Caco-2 (cell line): ENCODE measurements around the gene CDH13. TPM values are rescaled to one million over a fixed set of nuclear protein-coding genes. Genes with fewer than 3 reads are reported as not detected.

ENCODE experiments used
- BruUV-seq: library from RNA; stranded (reverse); fragments of 400-500 nt; replicated peaks from 2 replicates; lab custom pipeline; 2021; lab: Mats Ljungman, UMichigan
- CTCF ChIA-PET: fragments of 300-600 bp; sonication (Branson Sonifier 250); formaldehyde crosslinking; loops from one replicate; lab custom pipeline; 2022; ENCODE audit warnings: antibody characterized with exemption; lab: Charles Lee
- POLR2A ChIA-PET: fragments of 300-600 bp; sonication (Branson Sonifier 250); formaldehyde crosslinking; loops from one replicate; lab custom pipeline; 2022; ENCODE audit warnings: antibody characterized with exemption; lab: Charles Lee
- DNase-seq, 2 experiments: peaks; one replicate each; pipeline versions ENCODE4 v3.0.0 to v3.0.0-alpha.2; 2020 to 2022
- H3K27me3 ChIP-seq: replicated peaks from 2 replicates; pipeline ENCODE4 v1.6.0; 2011; ENCODE audit warnings: low read length; ENCODE audit not compliant: control insufficient read depth, insufficient read depth
- H3K36me3 ChIP-seq: 2 replicates; pipeline ENCODE4 v1.5.1; 2011; ENCODE audit warnings: low read length; ENCODE audit not compliant: control insufficient read depth, insufficient read depth
- H3K4me1 ChIP-seq: fragments of 250-450 bp; sonication (Bioruptor Pico); 2 replicates; pipeline ENCODE4 v1.5.1; 2020; ENCODE audit warnings: mild to moderate bottlenecking
- H3K4me3 ChIP-seq: 2 replicates; pipeline ENCODE4 v1.5.1; 2011; ENCODE audit warnings: low read depth, mild to moderate bottlenecking, control low read depth, low read length
- H3K9me3 ChIP-seq: fragments of 250-450 bp; sonication (Bioruptor Pico); 2 replicates; pipeline ENCODE4 v1.5.1; 2020; ENCODE audit warnings: mild to moderate bottlenecking, moderate library complexity
- H3K27ac Mint-ChIP-seq: one replicate; pipeline ENCODE4 v1.8.0; 2022; ENCODE audit warnings: mixed read lengths; ENCODE audit not compliant: unreplicated experiment
- H3K27me3 Mint-ChIP-seq: one replicate; pipeline ENCODE4 v1.8.0; 2022; ENCODE audit warnings: mixed read lengths; ENCODE audit not compliant: insufficient read depth, unreplicated experiment
- H3K36me3 Mint-ChIP-seq: one replicate; pipeline ENCODE4 v1.8.0; 2022; ENCODE audit warnings: mild to moderate bottlenecking, mixed read lengths; ENCODE audit not compliant: insufficient read depth, unreplicated experiment
- H3K4me1 Mint-ChIP-seq: one replicate; pipeline ENCODE4 v1.8.0; 2022; ENCODE audit warnings: low read depth, mixed read lengths; ENCODE audit not compliant: unreplicated experiment
- H3K4me3 Mint-ChIP-seq: one replicate; pipeline ENCODE4 v1.8.0; 2022; ENCODE audit warnings: mild to moderate bottlenecking, moderate library complexity, mixed read lengths; ENCODE audit not compliant: unreplicated experiment
- H3K9me3 Mint-ChIP-seq: one replicate; pipeline ENCODE4 v1.8.0; 2022; ENCODE audit warnings: mixed read lengths; ENCODE audit not compliant: unreplicated experiment
- intact Hi-C: fragments of 100-400 bp; cut with micrococcal nuclease; formaldehyde crosslinking; loops from one replicate; pipeline ENCODE4 v1.10.0; 2022; ENCODE audit not compliant: unreplicated experiment
- total RNA-seq: library from RNA; stranded (reverse); gene quantifications from 2 replicates; pipeline ENCODE4 v1.2.3, GENCODE V29; 2022
- TF ChIP-seq, protein P1 (sequence below), 2 experiments: fragments of 200-600 bp in 1 of 2; IDR thresholded peaks; 1 replicate in 1 of 2; 2 replicates in 1 of 2; pipeline versions ENCODE4 v1.5.1 to v1.8.0; 2011 to 2022; ENCODE audit warnings: antibody characterized with exemption in 1 of 2, control low read depth in 1 of 2, inconsistent platforms in 1 of 2, low read depth in 1 of 2, low read length in 1 of 2, mild to moderate bottlenecking in 1 of 2, moderate library complexity in 1 of 2; ENCODE audit not compliant: insufficient read depth in 1 of 2, severe bottlenecking in 1 of 2, unreplicated experiment in 1 of 2

CDH13 gene
- total RNA-seq, 1 experiment from 2014 or later, result 2.2 TPM

DNA sequence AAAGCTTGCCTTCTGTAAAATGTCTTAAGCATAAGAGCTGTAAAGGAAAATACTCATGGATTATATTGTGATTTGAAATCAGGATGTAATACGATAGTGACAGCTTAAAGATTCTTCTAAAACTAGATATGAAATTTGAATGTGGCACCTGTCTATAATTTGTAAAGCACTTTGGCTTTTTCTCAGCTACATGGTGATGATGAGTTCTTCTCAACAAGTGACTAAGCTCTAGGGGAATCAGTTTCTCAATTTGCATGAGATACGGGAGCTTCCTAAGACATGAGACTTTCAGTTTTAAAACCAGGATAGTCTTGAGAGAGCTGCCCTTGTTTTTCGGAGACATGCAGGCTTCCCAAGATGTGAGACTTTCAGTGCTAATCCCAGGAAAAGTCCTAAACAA, 439.2 kb downstream of the CDH13 start:
- CTCF ChIA-PET, result no interaction called here
- Mint-ChIP-seq H3K27ac (no peak overlapping the region), H3K36me3 (no peaks in the 10 kb centered on the region), H3K4me3 (no peak overlapping the region), H3K4me1 (no peaks in the 10 kb centered on the region), H3K27me3 (peaks cover 5% of the 10 kb centered on the region), H3K9me3 (no peaks in the 10 kb centered on the region)
- Histone ChIP-seq H3K4me1 (no peaks in the 10 kb centered on the region), H3K9me3 (no peaks in the 10 kb centered on the region; the same call in 1 of the 2 replicates), H3K27me3 (no peaks in the 10 kb centered on the region), H3K4me3 (no peak overlapping the region), H3K36me3 (no peaks in the 10 kb centered on the region)
- POLR2A ChIA-PET, result no interaction called here
- intact Hi-C loops, result loop anchor here (5.0 kb wide), 1 partner anchor 309 kb away; no protein-coding TSS in a partner anchor
- TF ChIP-seq, protein P1, sequence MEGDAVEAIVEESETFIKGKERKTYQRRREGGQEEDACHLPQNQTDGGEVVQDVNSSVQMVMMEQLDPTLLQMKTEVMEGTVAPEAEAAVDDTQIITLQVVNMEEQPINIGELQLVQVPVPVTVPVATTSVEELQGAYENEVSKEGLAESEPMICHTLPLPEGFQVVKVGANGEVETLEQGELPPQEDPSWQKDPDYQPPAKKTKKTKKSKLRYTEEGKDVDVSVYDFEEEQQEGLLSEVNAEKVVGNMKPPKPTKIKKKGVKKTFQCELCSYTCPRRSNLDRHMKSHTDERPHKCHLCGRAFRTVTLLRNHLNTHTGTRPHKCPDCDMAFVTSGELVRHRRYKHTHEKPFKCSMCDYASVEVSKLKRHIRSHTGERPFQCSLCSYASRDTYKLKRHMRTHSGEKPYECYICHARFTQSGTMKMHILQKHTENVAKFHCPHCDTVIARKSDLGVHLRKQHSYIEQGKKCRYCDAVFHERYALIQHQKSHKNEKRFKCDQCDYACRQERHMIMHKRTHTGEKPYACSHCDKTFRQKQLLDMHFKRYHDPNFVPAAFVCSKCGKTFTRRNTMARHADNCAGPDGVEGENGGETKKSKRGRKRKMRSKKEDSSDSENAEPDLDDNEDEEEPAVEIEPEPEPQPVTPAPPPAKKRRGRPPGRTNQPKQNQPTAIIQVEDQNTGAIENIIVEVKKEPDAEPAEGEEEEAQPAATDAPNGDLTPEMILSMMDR (IDR thresholded peaks at IDR 0.05; ENCODE audit: insufficient read depth in 1 of 2, low read depth in 1 of 2, low read length in 1 of 2, severe bottlenecking in 1 of 2, unreplicated experiment in 1 of 2), result no peak
- no peak for DNase-seq
- no TSS peak for BruUV-seq

DNA sequence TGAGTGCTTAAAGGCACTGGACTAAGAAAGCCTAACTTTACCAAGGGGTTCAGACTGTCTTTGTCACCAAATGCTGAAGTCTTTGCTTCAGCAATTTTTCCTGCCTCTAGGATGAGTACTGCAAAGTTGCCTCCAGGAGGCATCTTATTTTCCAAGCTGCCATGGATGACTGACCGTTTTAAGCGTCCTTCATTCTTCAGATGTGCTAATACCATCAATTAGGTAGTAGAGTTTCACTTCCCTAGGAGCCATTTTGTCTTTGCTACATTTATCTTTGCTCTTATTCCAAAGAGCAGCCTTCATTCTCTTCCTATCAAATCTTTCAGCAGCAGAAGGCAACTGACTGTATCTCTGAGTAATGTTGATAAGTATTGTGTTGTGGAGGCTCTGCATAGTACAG, 440.1 kb downstream of the CDH13 start:
- no peaks in the 10 kb centered on the region for H3K4me1 ChIP-seq
- CTCF ChIA-PET, result no interaction called here
- no peaks in the 10 kb centered on the region for H3K36me3 ChIP-seq
- H3K9me3 ChIP-seq, result no peaks in the 10 kb centered on the region; the same call in 1 of the 2 replicates
- Mint-ChIP-seq H3K4me3 (no peak overlapping the region), H3K36me3 (no peaks in the 10 kb centered on the region), H3K27ac (no peak overlapping the region), H3K4me1 (no peaks in the 10 kb centered on the region), H3K27me3 (peaks cover 5% of the 10 kb centered on the region), H3K9me3 (no peaks in the 10 kb centered on the region)
- H3K4me3 ChIP-seq, result no peak overlapping the region
- DNase-seq, result no peak
- intact Hi-C loops, result loop anchor here (5.0 kb wide), 1 partner anchor 310 kb away; no protein-coding TSS in a partner anchor
- TF ChIP-seq, protein P1 (IDR thresholded peaks at IDR 0.05; ENCODE audit: insufficient read depth in 1 of 2, low read depth in 1 of 2, low read length in 1 of 2, severe bottlenecking in 1 of 2, unreplicated experiment in 1 of 2), result no peak
- BruUV-seq, result no TSS peak
- POLR2A ChIA-PET, result no interaction called here
- no peaks in the 10 kb centered on the region for H3K27me3 ChIP-seq

DNA sequence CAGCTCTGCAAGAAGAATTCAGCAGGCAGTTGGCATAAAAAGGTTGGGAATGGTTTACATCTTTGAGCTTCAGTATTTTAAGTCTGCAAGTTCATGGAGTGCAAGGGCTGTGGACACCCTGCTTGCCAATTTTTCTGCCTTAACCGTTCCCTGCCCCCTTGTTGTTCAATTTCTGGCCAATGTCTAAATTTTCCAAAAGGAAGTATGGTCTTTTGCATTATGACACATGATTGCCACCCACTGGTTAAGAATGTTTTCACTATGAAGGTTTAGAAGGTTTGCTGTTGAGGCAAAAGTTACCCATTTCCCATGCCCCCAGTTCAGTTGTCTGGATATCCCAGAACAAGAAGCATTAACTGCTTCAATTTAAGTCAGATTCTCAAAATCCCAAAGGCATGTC, 441.9 kb downstream of the CDH13 start:
- no peak for DNase-seq
- no peak overlapping the region for H3K4me3 Mint-ChIP-seq
- no peaks in the 10 kb centered on the region for H3K9me3 Mint-ChIP-seq
- TF ChIP-seq, protein P1 (IDR thresholded peaks at IDR 0.05; ENCODE audit: insufficient read depth in 1 of 2, low read depth in 1 of 2, low read length in 1 of 2, severe bottlenecking in 1 of 2, unreplicated experiment in 1 of 2), result no peak
- BruUV-seq, result no TSS peak
- H3K27me3 Mint-ChIP-seq, result peaks cover 4% of the 10 kb centered on the region
- no peaks in the 10 kb centered on the region for H3K4me1 Mint-ChIP-seq
- no peaks in the 10 kb centered on the region for H3K4me1 ChIP-seq
- intact Hi-C loops, result loop anchor here (5.0 kb wide), 1 partner anchor 311 kb away; no protein-coding TSS in a partner anchor
- POLR2A ChIA-PET, result no interaction called here
- H3K36me3 ChIP-seq, result no peaks in the 10 kb centered on the region
- H3K27ac Mint-ChIP-seq, result no peak overlapping the region
- no peaks in the 10 kb centered on the region for H3K36me3 Mint-ChIP-seq
- CTCF ChIA-PET, result no interaction called here
- no peaks in the 10 kb centered on the region; the same call in 1 of the 2 replicates for H3K9me3 ChIP-seq
- H3K27me3 ChIP-seq, result no peaks in the 10 kb centered on the region
- no peak overlapping the region for H3K4me3 ChIP-seq
